ENCODE data around the gene ADRA2C. TPM values are rescaled to one million over a fixed set of nuclear protein-coding genes. Genes with fewer than 3 reads are reported as not detected.

Gene ADRA2C
- total RNA-seq, 1 experiment from 2014 or later = 8.6 TPM

DNA sequence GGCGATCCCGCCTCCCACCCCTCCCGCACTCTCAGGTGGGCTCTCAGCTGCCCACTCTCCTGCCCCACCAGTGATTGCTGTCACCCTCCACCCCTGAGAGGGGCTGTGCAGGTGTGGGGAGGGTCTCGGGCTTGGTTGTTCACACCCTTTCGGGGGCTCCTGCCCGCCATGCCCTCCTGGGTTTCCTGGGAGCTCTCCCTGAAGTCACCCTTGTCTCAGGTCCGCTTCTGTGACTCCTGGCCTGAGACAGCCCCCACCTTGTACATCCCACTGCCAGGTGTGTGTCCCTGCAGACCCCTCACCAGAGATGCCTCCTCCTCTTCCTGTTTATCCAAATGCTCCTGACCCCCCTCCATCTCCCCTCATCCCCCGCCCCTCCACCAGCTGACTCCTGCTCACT lies 37.8 kb downstream of the ADRA2C start:
- Histone ChIP-seq H3K79me1 (ENCODE audit: insufficient read depth, low read depth, low read length, poor library complexity, severe bottlenecking) (no peaks in the 10 kb centered on the region), H3K18ac (ENCODE audit: insufficient read length, low read depth, low read length) (no peak overlapping the region), H3K9ac (ENCODE audit: extremely low read depth, insufficient read length, low read length) (no peak overlapping the region), H3K9me3 (ENCODE audit: control insufficient read depth, low read depth, low read length) (no peaks in the 10 kb centered on the region), H2BK20ac (ENCODE audit: low read depth, low read length, poor library complexity, severe bottlenecking) (no peak overlapping the region), H3K56ac (ENCODE audit: insufficient read length, low read depth, low read length) (no peak overlapping the region), H2AFZ (ENCODE audit: low read length) (no peak overlapping the region), H3K23ac (ENCODE audit: insufficient read length, low read depth, low read length) (no peak overlapping the region), H3T11ph (ENCODE audit: low read length) (no peak overlapping the region), H3K4me2 (ENCODE audit: insufficient read depth, insufficient read length, low read length) (no peak overlapping the region), H3K23me2 (ENCODE audit: insufficient read length, low read depth, low read length, poor library complexity, severe bottlenecking) (no peaks in the 10 kb centered on the region), H2BK120ac (ENCODE audit: low read depth, low read length, poor library complexity, severe bottlenecking) (no peak overlapping the region), H3K27me3 (ENCODE audit: insufficient read depth, low read length) (no peaks in the 10 kb centered on the region), H3K4me1 (ENCODE audit: insufficient read depth, low read length) (peaks cover 8% of the 10 kb centered on the region; the same call in 1 of the 2 replicates), H2BK15ac (ENCODE audit: low read depth, low read length) (no peak overlapping the region), H4K5ac (ENCODE audit: insufficient read length, low read depth, low read length) (no peak overlapping the region), H2AK5ac (ENCODE audit: insufficient read length, low read length) (no peak overlapping the region), H3K79me2 (ENCODE audit: insufficient read depth, low read length) (no peaks in the 10 kb centered on the region), H3K4ac (ENCODE audit: low read depth, low read length) (no peak overlapping the region), H4K91ac (ENCODE audit: insufficient read length, low read depth, low read length) (no peak overlapping the region), H4K20me1 (ENCODE audit: control insufficient read depth, insufficient read depth, insufficient read length) (no peaks in the 10 kb centered on the region), H2BK12ac (ENCODE audit: insufficient read length, low read depth, low read length) (no peak overlapping the region), H3K27ac (ENCODE audit: insufficient read length, low read depth, low read length) (no peak overlapping the region), H2BK5ac (ENCODE audit: insufficient read length, low read length) (no peak overlapping the region), H4K8ac (replicated peaks; ENCODE audit: insufficient read length, low read depth, low read length) (no peak overlapping the region), H3K14ac (ENCODE audit: insufficient read depth, low read length) (no peak overlapping the region)
- H3K4me1 Mint-ChIP-seq = peaks cover 46 to 65% of the 10 kb centered on the region in 2 experiments
- DNase-seq = no peak
- H3K36me3 Mint-ChIP-seq (ENCODE audit: insufficient read depth in 1 of 3, low read depth in 3 of 3) = no peaks in the 10 kb centered on the region; a peak in 1 of 7 replicates
- peaks cover 21% of the 10 kb centered on the region for H3K27me3 Mint-ChIP-seq (ENCODE audit: low read depth)
- no peak overlapping the region for H3K4me3 Mint-ChIP-seq
- H3K27ac Mint-ChIP-seq = no peak overlapping the region
- TF ChIP-seq, protein P1, sequence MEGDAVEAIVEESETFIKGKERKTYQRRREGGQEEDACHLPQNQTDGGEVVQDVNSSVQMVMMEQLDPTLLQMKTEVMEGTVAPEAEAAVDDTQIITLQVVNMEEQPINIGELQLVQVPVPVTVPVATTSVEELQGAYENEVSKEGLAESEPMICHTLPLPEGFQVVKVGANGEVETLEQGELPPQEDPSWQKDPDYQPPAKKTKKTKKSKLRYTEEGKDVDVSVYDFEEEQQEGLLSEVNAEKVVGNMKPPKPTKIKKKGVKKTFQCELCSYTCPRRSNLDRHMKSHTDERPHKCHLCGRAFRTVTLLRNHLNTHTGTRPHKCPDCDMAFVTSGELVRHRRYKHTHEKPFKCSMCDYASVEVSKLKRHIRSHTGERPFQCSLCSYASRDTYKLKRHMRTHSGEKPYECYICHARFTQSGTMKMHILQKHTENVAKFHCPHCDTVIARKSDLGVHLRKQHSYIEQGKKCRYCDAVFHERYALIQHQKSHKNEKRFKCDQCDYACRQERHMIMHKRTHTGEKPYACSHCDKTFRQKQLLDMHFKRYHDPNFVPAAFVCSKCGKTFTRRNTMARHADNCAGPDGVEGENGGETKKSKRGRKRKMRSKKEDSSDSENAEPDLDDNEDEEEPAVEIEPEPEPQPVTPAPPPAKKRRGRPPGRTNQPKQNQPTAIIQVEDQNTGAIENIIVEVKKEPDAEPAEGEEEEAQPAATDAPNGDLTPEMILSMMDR (conservative IDR thresholded peaks at IDR 0.05) = no peak
- no CpG with 5 or more reads among the region's 8 CpGs for WGBS (ENCODE audit: extremely low coverage, insufficient read length, low lambda C conversion rate)
- H3K9me3 Mint-ChIP-seq = no peaks in the 10 kb centered on the region; a peak in 1 of 5 replicates

Data from H9 (cell line).